Thyroid gland (tissue), 4 donors: Measurements from ENCODE around the gene LTA4H.

Experiments used
- CTCF ChIP-seq, 6 experiments: fragments of 200-600 bp in 3 of 6; fragments of 450-650 bp in 3 of 6; sonication (generic) in 3 of 6; IDR thresholded peaks; one replicate each; pipeline ENCODE4 v1.5.1; 2016 to 2019; ENCODE audit warnings: antibody characterized with exemption in 6 of 6, mild to moderate bottlenecking in 2 of 6, inconsistent platforms in 1 of 6, moderate library complexity in 1 of 6
- POLR2A ChIP-seq, 2 donors: fragments of 450-650 bp; IDR thresholded peaks; one replicate each; pipeline ENCODE4 v1.6.1; 2017; ENCODE audit warnings: antibody characterized with exemption in 2 of 2, mild to moderate bottlenecking in 2 of 2, moderate library complexity in 1 of 2

GRCh38 chr12:95990136-95990535, 45.3 kb downstream of the LTA4H start:
- TF ChIP-seq CTCF (IDR thresholded peaks at IDR 0.05), result no peak
- TF ChIP-seq POLR2A (IDR thresholded peaks at IDR 0.05), result no peak
